Head of caudate nucleus (tissue), 42 donors: Measurements from ENCODE around the gene CHAMP1.
"Not testable (repeated sequence)": the region's sequence is repeated elsewhere in the genome, so short reads cannot be mapped to it uniquely, and the experiment has no call there.

ENCODE experiments used
- DNase-seq, 42 donors: peaks; one replicate each; pipeline versions ENCODE4 v3.0.0 to v3.0.0-alpha.2; 2020 to 2021; ENCODE audit warnings: mixed read lengths in 7 of 42
- intact Hi-C: fragments of 100-400 bp; cut with DNase I; formaldehyde crosslinking; loops from one replicate; pipeline ENCODE4 v1.15.0; 2022

Gene CHAMP1

GRCh38 chr13:114323349-114323748 lies 9.0 kb downstream of the CHAMP1 start:
- DNase-seq: no peak
- intact Hi-C loops: no loop called here

DNA sequence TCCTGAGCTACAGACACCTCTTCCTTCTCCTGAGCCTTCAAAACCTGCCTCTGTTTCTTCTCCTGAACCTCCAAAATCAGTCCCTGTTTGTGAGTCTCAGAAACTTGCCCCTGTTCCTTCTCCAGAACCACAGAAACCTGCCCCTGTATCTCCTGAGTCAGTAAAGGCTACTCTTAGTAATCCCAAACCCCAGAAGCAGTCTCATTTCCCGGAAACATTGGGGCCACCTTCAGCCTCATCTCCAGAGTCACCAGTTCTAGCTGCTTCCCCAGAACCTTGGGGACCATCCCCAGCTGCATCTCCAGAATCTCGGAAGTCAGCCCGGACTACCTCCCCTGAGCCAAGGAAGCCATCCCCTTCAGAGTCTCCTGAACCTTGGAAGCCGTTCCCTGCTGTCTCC lies 10.0 kb downstream of the CHAMP1 start:
- DNase-seq: no peak
- intact Hi-C loops: no loop called here

DNA sequence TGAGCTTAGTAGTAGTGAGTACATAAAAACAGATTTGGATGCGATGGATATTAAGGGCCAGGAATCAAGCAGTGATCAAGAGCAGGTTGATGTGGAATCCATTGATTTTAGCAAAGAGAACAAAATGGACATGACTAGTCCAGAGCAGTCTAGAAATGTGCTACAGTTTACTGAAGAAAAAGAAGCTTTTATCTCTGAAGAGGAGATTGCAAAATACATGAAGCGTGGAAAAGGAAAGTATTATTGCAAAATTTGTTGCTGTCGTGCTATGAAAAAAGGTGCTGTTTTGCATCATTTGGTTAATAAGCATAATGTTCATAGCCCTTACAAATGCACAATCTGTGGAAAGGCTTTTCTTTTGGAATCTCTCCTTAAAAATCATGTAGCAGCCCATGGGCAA lies 11.4 kb downstream of the CHAMP1 start:
- DNase-seq: no peak
- intact Hi-C loops: no loop called here

DNA sequence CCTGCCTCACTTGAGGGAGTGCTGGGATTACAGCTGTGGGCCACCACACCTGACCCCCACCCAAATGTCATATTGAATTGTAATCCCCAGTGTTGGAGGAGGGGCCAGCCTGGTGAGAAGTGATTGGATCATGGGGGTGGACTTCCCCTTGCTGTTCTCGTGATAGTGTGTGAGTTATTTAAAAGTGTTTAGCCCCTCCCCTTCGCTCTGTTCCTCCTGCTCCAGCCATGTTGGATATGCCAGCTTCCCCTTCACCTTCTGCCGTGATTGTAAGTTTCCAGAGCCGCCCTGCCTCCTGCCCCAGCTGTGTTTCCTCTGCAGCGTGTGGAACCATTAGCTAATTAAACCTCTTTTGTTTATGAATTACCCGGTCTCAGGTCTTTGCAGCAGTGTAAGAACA lies 13.7 kb downstream of the CHAMP1 start:
- no peak for DNase-seq
- intact Hi-C loops: no loop called here

DNA sequence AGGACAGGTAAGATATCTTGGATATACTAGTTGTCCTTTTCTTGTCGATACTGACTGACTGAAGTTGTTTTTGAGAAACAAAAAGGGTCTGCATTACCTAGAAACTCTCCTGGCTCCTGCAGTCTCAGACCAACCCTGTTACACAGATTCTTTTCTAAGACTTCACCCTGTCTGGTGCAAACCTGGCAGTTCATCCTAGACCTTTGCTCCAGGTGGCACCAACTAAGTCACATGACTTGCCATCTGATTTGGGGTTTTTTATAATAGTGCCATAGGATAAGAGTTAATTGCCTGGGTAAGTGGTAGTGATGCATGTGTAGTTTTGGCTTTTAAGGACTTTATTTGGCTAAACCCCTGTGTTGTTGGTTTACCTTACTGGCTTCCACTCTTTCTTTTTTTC lies 14.3 kb downstream of the CHAMP1 start:
- no peak for DNase-seq
- intact Hi-C loops: no loop called here

DNA sequence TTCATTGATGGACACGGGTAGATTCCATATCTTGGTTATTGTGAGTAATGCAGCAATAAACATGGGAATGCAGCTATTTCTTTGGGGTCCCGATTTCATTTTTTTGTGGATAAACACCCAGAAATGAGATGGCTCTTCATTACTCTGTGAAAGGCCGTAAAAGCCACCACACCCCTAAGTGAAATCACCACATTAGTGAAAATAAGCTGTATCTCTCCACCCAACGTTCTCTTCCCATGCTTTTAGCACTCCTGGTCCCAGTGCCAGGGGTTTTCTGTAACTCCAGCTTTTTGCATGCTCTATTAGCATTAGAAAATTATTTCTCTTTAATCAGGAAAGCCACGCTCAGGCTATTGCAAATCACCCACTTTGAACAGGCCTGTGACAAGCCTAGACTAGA lies 15.8 kb downstream of the CHAMP1 start:
- DNase-seq: no peak
- intact Hi-C loops: no loop called here

DNA sequence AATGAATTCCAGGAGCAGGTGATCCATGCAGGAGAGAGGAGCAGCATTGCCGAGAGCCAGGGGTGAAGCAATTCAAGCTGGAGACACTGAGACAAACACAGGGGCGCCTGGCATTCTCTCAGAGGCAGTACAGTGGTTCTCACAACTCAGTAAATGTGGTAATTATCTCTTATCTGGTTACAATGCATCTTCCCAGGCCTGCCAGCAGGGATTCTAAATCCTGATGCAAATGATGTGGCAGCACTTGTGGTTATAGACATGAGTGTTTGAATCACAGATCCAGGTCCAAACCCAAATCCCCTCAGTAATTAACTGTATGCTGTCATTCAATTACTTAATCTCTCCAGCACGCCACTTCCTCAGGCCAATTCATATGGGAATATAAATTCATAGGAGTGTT lies 19.6 kb downstream of the CHAMP1 start:
- intact Hi-C loops, DNase-seq: not testable (repeated sequence)

DNA sequence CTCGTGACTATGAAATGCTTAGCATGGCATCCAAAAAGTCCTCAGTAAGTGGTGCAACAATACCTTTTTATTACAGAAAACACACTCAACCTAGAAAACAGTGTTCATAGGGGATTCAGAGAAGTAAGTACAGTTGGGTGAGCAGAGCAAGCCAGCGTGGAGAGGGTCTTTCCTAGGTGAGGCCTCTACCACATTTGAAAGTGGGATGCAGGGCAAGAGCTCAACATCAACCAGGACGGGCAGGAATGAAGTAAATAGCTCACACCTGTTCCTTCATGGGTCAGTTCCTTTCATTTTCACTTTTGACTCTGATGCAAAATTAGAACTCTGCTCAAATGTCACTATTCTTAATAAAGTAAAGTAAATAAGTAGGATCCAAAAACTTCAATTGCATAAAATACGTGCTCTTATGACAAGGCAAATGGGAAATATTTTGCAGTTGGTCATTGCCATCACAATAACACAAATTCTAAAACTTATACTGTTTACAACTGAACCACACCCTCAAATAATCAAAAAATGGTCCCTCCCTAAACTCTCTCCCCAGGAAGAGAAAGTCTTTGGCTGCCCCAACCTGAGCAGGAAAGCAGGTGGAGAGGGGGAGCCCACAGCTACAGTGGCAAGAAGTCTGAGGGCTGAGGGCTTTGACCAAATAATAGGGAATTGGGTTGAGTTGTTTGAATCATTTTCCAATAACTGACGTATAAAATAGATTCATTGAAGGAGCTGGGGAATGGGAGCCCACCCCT lies 20.2 kb downstream of the CHAMP1 start:
- no peak for DNase-seq
- intact Hi-C loops: no loop called here

GRCh38 chr13:114336457-114336856 lies 22.2 kb downstream of the CHAMP1 start:
- intact Hi-C loops, DNase-seq: not testable (repeated sequence)

DNA sequence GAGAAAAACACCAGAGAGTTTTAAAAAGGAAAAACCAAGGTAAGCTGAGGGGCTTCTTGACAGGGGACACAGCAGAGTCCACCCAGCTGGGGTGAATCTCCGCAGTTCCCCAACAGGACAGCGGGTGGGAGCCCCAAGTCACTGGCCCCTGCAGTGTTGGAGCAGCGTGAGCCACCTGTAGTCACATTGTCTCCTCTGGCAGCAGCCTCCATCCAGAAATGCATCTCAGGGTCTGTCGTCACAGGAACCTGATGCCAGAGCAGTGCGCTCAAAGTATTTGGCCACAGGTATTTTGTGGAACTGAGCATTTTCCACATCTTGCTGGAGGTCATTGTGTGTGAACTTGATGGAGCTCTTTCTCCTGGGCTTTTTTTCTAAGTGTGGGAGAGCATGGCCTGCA lies 24.7 kb downstream of the CHAMP1 start:
- DNase-seq: no peak

DNA sequence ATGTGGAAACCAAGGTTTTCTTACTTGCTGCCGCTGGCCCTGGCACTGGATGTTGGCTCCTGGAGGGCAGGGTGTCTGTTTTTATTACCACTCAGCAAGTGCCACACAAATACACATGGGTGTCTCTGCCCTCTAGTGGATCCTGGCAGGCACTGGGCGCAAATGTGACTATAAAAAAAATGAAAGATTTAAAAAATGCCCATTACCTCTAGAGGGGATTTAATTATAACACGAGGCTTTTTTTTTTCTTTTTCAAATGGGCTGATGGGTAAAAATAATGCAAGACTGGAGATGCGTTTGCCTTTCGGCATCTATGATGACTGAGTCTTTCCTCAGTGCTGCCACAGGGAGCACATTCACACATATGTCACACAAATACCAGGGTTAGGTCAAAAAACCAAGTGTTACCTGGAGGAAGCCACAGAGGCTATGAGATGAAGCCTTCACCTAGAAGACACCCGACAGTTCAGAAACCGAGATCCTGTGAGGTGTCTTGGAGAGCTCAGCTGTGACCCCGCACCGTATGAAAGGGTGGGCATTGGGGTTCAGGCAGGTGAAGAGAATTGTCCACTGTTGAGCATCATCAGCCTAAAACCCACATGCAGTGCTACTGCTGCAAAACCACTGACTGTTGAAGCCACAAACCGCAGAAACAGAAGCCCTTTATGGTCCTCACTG lies 25.7 kb downstream of the CHAMP1 start:
- DNase-seq: peak in 16 of 42 donors; percentile 7 to 66 (median 26)
- intact Hi-C loops: no loop called here

More for the DNA sequence above, 24.7 kb downstream of the CHAMP1 start:
- intact Hi-C loops: no loop called here

DNA sequence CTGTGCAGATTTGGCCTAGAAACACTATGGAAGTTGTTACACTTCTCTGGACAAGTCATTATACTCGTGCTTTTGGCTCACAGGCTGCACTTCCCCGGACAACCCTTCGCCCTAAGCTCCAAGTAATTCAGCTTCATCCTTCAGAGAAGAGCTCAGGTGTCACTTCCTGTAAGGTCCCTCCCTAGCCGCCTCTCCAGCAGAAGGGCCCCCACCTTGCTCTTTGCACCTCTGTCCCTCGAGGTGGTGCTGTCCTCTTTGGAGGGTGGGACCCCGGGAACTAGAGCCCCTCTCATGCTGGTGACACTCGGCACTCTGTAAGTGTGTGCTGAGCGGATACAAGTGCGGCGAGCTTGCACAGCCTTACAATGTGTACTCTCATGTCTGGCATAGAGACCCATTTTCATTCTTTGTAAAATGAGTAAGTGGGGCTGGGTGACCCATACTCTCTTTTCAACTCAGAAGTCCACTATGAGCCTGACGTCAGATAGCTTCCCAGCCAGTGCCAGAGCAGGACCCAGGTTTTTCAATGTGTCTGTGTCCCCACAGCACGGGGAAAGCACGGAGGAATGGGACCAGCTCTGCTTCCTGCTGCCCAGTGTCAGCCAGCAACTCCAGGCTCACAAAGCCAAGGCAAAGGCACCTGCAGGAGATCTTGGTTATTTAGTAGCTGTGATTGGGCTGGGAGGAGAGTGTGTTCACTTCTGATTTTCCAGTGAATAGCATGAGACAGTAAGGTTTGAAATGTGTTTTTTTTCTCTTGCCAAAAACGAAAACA lies 26.9 kb downstream of the CHAMP1 start:
- DNase-seq: no peak
- intact Hi-C loops: no loop called here

DNA sequence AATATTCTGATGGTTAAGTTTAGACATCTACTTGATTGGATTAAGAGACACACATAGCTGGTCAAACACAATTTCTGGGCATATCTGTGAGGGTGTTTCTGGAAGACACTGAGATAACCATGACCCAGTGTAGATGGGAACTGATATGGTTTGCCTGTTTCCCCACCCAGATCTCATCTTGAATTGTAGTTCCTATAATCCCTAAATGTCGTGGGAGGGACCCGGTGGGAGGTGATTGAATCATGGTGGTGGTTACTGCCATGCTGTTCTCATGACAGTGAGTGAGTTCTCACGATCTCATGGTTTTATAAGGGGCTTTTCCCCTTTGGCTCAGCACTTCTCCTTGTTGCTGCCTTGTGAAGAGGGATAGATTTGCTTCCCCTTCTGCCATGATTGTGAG lies 33.0 kb downstream of the CHAMP1 start:
- DNase-seq, intact Hi-C loops: not testable (repeated sequence)

GRCh38 chr13:114352763-114353162 lies 38.5 kb downstream of the CHAMP1 start:
- intact Hi-C loops, DNase-seq: not testable (repeated sequence)

GRCh38 chr13:114353382-114353781 lies 39.1 kb downstream of the CHAMP1 start:
- intact Hi-C loops, DNase-seq: not testable (repeated sequence)
